NCI-H82 treated with DMSO at 0.1 percent for 48 hours (cell line): ENCODE measurements around the gene RIPK3.

Source experiments
- DNase-seq: peaks from one replicate; lab custom pipeline; 2025; ENCODE audit not compliant: unreplicated experiment; lab: John Stamatoyannopoulos, UW

The RIPK3 gene

GRCh38 chr14:24324024-24324423, 15.8 kb downstream of the RIPK3 start:
- DNase-seq: no peak

DNA sequence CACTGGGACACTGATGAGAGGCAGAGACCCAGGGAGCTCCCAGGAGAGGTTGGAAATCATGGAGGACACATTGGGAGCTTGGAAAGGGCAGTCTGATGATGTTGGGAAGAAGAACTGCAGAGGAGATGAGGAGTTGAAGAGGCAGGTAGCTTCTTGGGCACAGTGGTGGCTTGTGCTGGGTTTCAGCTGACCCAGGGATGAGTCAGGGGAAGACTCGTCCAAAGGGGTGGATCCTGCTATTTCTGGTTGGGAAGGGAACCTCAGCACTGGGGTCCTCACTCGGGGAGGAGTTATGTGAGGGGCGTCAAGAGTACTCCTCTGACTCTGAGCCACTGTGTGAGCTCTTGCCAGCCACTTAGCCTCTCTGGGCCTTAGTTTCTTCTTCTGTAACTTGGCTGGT, 16.4 kb downstream of the RIPK3 start:
- DNase-seq: no peak

DNA sequence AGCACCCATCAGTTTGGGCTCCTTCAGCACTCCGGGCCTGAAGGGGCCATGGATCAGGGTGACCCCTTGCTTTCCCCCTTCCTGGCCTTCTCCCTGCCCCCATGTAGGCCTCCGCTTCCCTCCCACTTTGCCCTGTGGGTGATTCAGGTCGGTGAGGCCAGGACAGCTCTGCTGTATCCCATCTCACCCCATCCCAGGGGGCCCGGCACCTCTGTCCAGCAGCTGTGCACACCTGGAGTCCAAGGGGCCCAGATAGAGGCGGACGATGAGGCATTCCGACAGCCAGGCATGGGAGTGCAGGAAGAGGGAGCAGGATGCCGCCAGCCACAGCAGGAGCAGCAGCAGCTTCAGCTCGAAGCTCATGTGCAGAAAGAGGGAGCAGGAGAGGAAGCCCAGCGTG, 17.1 kb downstream of the RIPK3 start:
- DNase-seq: no peak

DNA sequence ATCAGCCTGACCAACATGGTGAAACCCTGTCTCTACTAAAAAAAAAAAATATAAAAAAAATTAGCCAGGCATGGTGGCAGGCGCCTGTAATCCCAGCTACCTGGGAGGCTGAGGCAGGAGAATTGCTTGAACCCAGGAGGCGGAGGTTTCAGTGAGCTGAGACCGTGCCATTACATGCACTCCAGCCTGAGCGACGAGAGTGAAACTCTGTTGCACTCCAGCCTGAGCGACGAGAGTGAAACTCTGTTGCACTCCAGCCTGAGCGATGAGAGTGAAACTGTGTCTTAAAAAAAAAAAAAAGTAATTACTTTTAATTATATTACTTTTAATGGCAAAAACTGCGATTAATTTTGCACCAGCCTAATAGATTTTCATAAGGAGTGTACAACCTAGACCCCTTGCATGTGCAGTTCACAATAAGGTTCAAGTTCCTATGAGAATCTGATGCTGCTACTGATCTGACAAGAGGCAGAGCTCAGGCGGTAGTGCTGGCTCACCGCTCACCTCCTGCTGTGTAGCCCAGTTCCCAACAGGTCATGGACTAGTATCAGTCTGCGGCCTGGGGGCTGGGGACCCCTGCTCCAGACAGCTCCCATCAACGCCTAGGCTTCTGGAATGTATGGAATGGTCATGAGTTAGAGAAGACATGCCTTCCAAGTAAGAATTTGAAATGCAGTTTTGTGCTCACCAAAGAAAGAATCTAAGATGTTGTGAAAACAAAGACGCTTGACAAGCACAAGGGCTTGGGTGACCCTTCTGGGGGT, 18.4 kb downstream of the RIPK3 start:
- DNase-seq: no peak

DNA sequence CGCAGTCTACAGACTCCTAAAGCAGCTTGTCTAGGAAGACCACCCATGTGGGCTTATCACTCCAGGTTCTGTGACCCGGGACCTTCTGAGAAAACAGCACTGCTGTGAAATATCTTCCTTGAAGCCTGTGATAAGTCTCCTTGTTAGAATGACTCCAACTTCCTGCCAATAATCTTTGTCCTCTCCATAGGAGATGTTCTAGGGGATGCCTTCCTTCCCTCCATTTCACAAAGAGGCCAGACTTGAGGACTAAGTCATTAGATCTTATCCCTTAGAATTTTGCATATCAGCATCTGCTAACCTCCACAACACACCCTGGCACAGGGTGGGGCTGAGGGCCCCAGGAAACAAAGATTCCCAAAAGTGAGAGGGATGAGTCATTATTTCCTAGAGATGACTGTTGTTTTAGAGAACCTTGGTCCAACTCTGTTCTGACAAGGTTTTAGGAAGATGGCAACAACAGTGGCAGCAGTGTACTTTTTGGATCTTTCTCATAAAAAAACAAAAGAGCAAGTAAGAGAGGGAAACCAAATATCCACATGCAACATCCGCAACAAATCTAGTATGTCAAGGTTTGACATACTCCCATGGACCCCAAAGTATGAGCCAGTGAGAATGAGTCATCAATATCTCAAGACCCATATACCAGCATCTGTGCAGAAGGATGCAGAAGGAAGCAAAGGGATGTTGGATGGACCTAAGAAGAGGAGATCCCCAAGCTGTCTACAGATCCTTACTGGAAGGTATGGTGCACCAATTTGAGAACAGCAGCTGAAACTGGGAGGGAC, 22.5 kb downstream of the RIPK3 start:
- DNase-seq: no peak

GRCh38 chr14:24316597-24316950, 23.2 kb downstream of the RIPK3 start:
- no peak for DNase-seq

DNA sequence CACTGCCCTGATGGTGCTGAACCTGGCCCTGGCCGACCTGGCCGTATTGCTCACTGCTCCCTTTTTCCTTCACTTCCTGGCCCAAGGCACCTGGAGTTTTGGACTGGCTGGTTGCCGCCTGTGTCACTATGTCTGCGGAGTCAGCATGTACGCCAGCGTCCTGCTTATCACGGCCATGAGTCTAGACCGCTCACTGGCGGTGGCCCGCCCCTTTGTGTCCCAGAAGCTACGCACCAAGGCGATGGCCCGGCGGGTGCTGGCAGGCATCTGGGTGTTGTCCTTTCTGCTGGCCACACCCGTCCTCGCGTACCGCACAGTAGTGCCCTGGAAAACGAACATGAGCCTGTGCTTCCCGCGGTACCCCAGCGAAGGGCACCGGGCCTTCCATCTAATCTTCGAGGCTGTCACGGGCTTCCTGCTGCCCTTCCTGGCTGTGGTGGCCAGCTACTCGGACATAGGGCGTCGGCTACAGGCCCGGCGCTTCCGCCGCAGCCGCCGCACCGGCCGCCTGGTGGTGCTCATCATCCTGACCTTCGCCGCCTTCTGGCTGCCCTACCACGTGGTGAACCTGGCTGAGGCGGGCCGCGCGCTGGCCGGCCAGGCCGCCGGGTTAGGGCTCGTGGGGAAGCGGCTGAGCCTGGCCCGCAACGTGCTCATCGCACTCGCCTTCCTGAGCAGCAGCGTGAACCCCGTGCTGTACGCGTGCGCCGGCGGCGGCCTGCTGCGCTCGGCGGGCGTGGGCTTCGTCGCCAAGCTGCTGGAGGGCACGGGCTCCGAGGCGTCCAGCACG, 23.8 kb downstream of the RIPK3 start:
- DNase-seq: no peak

DNA sequence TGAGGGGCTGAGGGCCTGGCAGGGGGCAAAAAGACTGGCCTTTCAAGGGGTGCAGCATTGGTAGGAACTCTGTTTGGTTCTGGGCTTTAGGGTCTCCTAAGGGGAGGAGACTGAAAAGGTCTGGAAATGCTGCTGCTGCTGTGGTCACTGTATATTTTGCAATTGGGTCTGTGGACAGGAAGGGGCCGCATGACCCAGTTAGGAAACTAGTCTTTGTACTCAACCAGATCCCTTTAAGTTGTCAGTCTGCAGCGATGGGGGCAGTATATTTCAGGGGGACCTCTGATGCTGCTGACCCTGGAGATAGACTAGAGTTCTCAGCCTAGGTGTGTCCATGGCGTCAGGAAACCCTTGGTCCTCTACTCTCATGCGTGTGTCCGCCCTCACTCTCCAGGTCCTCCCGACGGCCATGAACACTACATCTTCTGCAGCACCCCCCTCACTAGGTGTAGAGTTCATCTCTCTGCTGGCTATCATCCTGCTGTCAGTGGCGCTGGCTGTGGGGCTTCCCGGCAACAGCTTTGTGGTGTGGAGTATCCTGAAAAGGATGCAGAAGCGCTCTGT, 24.5 kb downstream of the RIPK3 start:
- DNase-seq: no peak

GRCh38 chr14:24314377-24315193, 25.2 kb downstream of the RIPK3 start:
- DNase-seq: no peak

- no peak for DNase-seq
These were observed 25.9 kb downstream of the RIPK3 start for GRCh38 chr14:24313913-24314312.

DNA sequence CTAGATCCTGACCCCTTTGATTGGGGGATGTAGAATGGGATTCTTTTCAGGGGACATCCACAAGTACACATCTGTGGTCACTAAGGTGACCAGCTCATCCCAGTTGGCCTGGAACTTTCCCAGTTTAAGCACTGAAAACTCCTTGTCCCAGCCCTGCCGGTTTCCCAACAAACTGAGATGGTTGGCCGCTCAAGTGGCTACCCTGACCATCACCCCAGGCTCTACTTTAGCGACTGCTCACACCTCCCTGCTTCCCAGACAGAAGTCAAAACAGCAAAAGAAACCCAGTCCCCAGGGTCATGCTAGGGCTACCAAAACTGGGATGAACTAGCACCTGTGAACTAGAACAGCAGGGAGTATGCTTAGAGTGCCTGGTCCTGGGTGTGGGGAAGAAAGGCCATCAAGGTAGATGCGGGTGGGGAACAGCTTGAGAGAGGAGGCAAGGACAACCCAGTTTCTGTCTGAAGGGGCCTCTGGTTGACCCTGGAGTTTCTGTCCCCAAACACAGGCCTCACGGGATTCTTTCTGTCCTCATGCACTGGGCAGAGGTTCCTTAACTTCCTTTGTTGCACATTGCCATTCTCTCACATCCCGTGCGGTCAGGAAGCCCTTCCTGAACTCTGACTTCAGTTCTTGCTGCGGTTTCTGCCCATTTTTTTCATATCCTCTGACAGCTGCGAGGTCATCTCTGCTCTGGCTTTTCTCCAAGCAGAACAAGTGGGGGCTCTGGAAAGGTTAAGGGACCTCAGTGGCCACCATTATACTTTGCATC, 26.9 kb downstream of the RIPK3 start:
- DNase-seq: no peak

DNA sequence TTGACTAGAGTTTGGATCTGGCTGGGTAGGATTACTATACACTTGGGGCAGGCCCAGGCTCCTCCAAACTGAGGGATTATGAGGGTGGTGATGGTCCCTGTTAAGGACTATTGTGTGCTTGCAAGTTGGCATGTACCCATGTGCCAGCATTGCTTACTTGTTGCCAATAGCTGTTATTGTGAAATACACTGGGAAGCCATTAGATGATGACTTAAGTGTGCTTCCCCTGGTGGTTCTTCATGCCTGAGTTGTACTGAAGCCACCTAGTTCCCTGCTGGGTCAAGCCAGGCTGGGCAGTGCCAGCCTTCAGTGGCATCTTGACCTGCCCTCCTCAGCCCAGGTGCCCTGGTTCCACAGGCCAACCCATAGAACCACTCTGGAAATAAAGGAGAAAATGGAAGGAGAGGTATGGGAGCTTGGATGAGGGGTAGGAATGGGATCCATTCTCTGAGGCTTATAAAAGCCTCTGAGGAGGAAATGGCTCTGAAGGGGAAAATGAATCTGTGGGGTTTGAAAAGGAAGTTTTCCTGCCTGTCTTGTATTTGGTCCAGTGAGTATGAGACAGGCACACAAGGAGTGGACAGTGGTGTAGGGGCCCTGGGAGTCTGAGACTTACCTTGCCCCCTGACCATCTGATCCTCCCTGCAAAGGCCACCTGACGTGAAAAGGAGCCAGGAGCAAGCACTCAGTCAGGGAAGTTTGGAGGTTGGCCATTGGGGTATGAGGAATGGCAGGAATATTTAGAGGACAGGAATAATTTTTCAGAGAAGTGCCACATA, 27.8 kb downstream of the RIPK3 start:
- DNase-seq: no peak

- no peak for DNase-seq
These were observed 28.9 kb downstream of the RIPK3 start, which contains the start of gene LTB4R for GRCh38 chr14:24310646-24311604. Gene LTB4R (plus strand): TSS chr14:24311502. CDS start chr14:24315652, 4,150 bp downstream.

DNA sequence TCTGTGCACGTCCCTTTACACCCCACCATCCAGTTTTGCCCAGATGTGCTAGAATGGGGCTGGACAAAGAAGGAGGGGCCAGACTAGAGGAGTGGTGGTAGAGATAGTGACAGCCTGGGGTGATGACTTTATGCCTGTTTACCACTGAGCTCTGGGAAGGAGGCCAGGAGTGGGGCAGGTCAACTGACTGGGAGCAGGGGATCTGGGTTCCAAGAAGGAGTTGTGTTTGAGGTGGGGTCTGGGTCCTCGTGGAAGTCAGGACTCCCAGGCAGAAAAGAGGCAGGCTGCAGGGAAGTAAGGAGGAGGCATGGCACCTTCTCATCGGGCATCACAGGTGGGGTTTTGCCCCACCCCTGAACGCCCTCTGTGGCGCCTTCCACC, 29.5 kb downstream of the RIPK3 start:
- DNase-seq: no peak

DNA sequence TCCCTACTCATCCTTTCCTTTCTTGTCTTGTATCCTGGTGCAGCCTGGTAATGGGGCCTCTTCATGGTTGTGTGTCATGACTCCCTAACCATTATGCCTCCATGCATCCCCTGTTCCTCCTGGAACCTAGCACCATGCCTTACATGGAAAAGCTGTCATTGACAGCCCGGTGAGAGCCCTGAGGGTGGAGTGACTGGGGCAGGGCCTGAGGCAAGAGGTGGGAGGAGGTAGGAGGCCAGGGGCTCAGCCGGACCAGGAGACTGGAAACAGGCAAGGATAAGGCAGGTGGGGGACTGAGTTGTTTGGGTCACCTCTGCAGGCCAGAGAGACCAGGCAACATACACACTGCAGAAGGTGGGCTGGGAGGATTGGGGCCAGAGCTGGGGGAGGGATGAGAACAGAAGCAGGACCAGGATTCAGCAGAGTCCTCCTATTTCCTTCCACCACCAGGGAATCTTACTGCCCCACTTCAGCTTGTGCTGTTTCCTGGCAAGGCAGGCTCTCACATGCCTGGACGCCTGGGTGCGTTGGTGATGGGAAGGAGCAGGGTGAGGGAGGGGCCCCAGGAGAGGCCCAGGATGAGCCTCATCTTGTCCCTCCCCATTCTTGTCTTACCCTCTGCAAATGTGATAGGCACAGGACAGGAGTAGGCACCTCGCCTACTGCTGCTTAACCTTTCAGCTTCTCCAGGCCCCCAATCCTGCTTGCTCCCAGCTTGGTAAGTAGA, 30.1 kb downstream of the RIPK3 start, which contains the start of gene LTB4R2:
Gene LTB4R2, plus strand, starts transcription at position 603 of the 727 bp plus-strand sequence. CDS start 525 bp downstream, outside the sequence.
- DNase-seq: no peak

- DNase-seq: no peak
These were observed 31.3 kb downstream of the RIPK3 start for GRCh38 chr14:24308342-24309124.
